MM.1S (cell line): ENCODE results near the gene TMEM176B.

Experiments
- CTCF ChIP-seq: fragments of 300-600 bp; sonication (generic); IDR thresholded peaks from 2 replicates; pipeline ENCODE4 v1.5.1; 2016; ENCODE audit warnings: antibody characterized with exemption, low read length, mixed read lengths
- EZH2 ChIP-seq: fragments of 300-600 bp; sonication (generic); optimal IDR thresholded peaks from 2 replicates; pipeline ENCODE3; 2017; ENCODE audit warnings: low read depth, mild to moderate bottlenecking, antibody characterized with exemption, low read length, mixed read lengths
- EZH2phosphoT487 ChIP-seq: fragments of 300-600 bp; sonication (generic); IDR thresholded peaks from 2 replicates; pipeline ENCODE4 v1.6.1; 2018; ENCODE audit warnings: antibody characterized with exemption, low read length

GRCh38 chr7:150848111-150848510 is 47.9 kb upstream of the TMEM176B start:
- no peak for TF ChIP-seq CTCF
- TF ChIP-seq EZH2, result no peak
- TF ChIP-seq EZH2phosphoT487, result no peak
